Central memory CD8-positive, alpha-beta T cell (primary cell): ENCODE data around the gene IFNG.
"Not testable (repeated sequence)": the region's sequence is repeated elsewhere in the genome, so short reads cannot be mapped to it uniquely, and the experiment has no call there.

Experiments used
- ATAC-seq: fragments of 150-1000 bp; cut with Tn5 transposase; replicated peaks from 2 replicates; pipeline ENCODE4 v1.10.0; 2022; ENCODE audit warnings: mild to moderate bottlenecking, moderate FRiP score, moderate number of reproducible peaks; ENCODE audit not compliant: poor library complexity, severe bottlenecking; ENCODE audit errors: extremely low read depth
- DNase-seq, 2 donors: peaks; one replicate each; pipeline ENCODE4 v3.0.0; 2021; ENCODE audit warnings: low spot score in 2 of 2
- H3K27ac Mint-ChIP-seq: one replicate; pipeline ENCODE4 v1.8.0; 2022; ENCODE audit warnings: low read depth, mild to moderate bottlenecking, moderate library complexity, mixed read lengths
- H3K27me3 Mint-ChIP-seq: one replicate; pipeline ENCODE4 v1.8.0; 2022; ENCODE audit warnings: mixed read lengths
- H3K36me3 Mint-ChIP-seq: one replicate; pipeline ENCODE4 v1.8.0; 2022; ENCODE audit warnings: mild to moderate bottlenecking, moderate library complexity, mixed read lengths; ENCODE audit not compliant: insufficient read depth
- H3K4me1 Mint-ChIP-seq: one replicate; pipeline ENCODE4 v1.8.0; 2022; ENCODE audit warnings: mixed read lengths
- H3K4me3 Mint-ChIP-seq: one replicate; pipeline ENCODE4 v1.8.0; 2022; ENCODE audit warnings: mild to moderate bottlenecking, moderate library complexity, mixed read lengths
- H3K9me3 Mint-ChIP-seq: one replicate; pipeline ENCODE4 v1.8.0; 2022; ENCODE audit warnings: mixed read lengths

Gene IFNG

GRCh38 chr12:68159681-68160304 is at the start of gene IFNG:
Gene IFNG (minus strand): TSS chr12:68159740. CDS start chr12:68159615, 125 bp downstream.
- Mint-ChIP-seq H3K27me3 (no peaks in the 10 kb centered on the region), H3K36me3 (peaks cover 12% of the 10 kb centered on the region), H3K9me3 (no peaks in the 10 kb centered on the region), H3K4me3 (peak within 1 kb of the TSS; percentile 65), H3K4me1 (peaks cover 51% of the 10 kb centered on the region), H3K27ac (peak within 1 kb of the TSS; percentile 89)
- peak in 1 of 2 donors; percentile 48 for DNase-seq
- ATAC-seq: peak; percentile 77

DNA sequence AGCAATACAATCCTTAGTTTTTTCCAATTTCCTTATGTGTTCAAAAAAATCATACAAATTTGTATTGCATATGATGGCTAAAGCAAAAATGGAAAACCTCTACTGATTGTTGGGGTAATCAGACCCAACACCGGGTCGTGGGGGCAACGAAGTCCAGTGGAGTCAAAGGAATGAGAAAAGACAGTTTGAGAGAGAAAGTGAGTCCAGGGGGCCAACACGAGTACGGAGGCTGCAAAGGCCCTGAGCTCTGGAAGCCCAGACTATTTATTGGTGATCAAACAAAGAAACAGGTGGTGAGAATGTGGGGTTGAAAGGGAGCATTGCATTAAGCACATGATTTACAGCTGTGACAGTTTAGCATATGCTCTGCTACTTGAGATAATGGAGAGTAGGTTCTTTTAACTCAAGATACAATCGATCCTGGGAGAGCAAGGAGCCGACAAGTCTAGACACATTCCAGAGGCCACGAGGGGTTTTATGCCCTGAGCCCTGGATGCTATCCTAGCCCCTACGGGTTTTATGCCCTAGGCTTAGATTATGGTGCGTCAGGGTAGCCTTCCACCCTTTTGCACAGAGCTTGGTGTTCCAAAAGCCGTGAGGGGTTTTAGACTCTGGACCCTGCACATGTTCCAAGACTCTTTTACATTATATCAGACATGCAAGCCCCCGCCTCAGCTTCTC is 49.6 kb upstream of the IFNG start:
- peaks cover 23% of the 10 kb centered on the region for H3K4me1 Mint-ChIP-seq
- not testable (repeated sequence) for H3K27ac Mint-ChIP-seq, H3K27me3 Mint-ChIP-seq, H3K9me3 Mint-ChIP-seq, ATAC-seq, H3K4me3 Mint-ChIP-seq, H3K36me3 Mint-ChIP-seq, DNase-seq

GRCh38 chr12:68207276-68207675 is 47.7 kb upstream of the IFNG start:
- ATAC-seq: no peak
- Mint-ChIP-seq H3K9me3 (no peaks in the 10 kb centered on the region), H3K4me3 (no peak overlapping the region), H3K36me3 (peaks cover 3% of the 10 kb centered on the region), H3K4me1 (peaks cover 35% of the 10 kb centered on the region), H3K27ac (no peak overlapping the region), H3K27me3 (no peaks in the 10 kb centered on the region)
- no peak for DNase-seq

DNA sequence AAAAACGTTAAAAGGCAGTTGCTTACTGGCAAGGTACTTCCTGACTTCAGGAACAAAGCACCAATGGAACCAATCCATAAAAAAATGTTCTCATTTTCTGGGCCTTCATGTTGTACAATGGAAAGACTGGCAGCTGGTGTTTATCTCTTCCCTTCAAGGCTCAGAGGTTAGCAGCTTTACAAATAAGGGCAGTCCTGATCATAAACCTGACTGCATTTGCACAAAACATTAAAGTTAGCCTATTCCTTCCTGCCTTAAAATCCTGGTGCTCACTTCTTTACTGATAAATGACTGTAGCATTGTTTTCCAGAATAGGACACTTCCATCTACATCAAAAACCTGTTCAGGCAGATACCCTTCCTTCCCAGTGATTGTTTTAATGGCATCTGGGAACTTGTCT is 46.9 kb upstream of the IFNG start:
- peaks cover 3% of the 10 kb centered on the region for H3K36me3 Mint-ChIP-seq
- ATAC-seq: no peak
- H3K4me1 Mint-ChIP-seq: peaks cover 30% of the 10 kb centered on the region
- no peak overlapping the region for H3K27ac Mint-ChIP-seq
- H3K27me3 Mint-ChIP-seq: no peaks in the 10 kb centered on the region
- DNase-seq: no peak
- H3K4me3 Mint-ChIP-seq: no peak overlapping the region
- H3K9me3 Mint-ChIP-seq: no peaks in the 10 kb centered on the region

GRCh38 chr12:68203460-68203875 is 43.9 kb upstream of the IFNG start:
- H3K36me3 Mint-ChIP-seq: peaks cover 3% of the 10 kb centered on the region
- no peak overlapping the region for H3K27ac Mint-ChIP-seq
- no peaks in the 10 kb centered on the region for H3K9me3 Mint-ChIP-seq
- H3K27me3 Mint-ChIP-seq: no peaks in the 10 kb centered on the region
- peak; percentile 55 for ATAC-seq
- peak overlapping the region; percentile 4 for H3K4me3 Mint-ChIP-seq
- no peak for DNase-seq
- peaks cover 35% of the 10 kb centered on the region for H3K4me1 Mint-ChIP-seq

- H3K4me3 Mint-ChIP-seq: no peak overlapping the region
- no peaks in the 10 kb centered on the region for H3K9me3 Mint-ChIP-seq
- DNase-seq (no peak), ATAC-seq (no peak)
- H3K4me1 Mint-ChIP-seq: peaks cover 38% of the 10 kb centered on the region
- H3K27me3 Mint-ChIP-seq: no peaks in the 10 kb centered on the region
- peaks cover 3% of the 10 kb centered on the region for H3K36me3 Mint-ChIP-seq
- no peak overlapping the region for H3K27ac Mint-ChIP-seq
These were observed 41.3 kb upstream of the IFNG start for GRCh38 chr12:68200854-68201253.

GRCh38 chr12:68199127-68199526 is 39.6 kb upstream of the IFNG start:
- no peaks in the 10 kb centered on the region for H3K27me3 Mint-ChIP-seq
- peaks cover 3% of the 10 kb centered on the region for H3K36me3 Mint-ChIP-seq
- ATAC-seq (peak; percentile 30), DNase-seq (no peak)
- H3K9me3 Mint-ChIP-seq: no peaks in the 10 kb centered on the region
- peak overlapping the region; percentile 71 for H3K4me3 Mint-ChIP-seq
- H3K4me1 Mint-ChIP-seq: peaks cover 38% of the 10 kb centered on the region
- H3K27ac Mint-ChIP-seq: peak overlapping the region; percentile 83

- Mint-ChIP-seq H3K27me3 (no peaks in the 10 kb centered on the region), H3K36me3 (peaks cover 3% of the 10 kb centered on the region), H3K4me3 (peak overlapping the region; percentile 71), H3K4me1 (peaks cover 38% of the 10 kb centered on the region), H3K27ac (peak overlapping the region; percentile 83), H3K9me3 (no peaks in the 10 kb centered on the region)
- DNase-seq: no peak
- ATAC-seq: peak; percentile 53
These were observed 39.1 kb upstream of the IFNG start for GRCh38 chr12:68198507-68199086.

DNA sequence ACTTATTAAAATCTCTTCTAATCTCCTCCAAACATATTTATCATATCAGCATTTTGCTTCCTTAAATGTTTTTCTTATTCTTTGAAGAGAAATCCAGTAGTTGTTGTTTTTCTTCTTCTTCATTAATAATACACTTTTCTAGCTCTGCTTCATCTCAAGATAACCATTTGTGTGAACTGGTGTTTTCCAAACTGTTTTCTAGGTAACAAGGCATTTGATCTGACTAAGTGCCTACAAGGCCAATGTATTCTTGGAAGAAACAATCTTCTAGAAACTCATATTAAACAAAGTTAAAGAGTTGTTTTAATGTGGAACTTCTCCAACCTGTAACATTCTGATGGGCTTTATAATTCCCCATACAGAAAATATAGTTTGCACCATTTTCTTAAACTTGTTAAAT is 30.8 kb upstream of the IFNG start:
- ATAC-seq (peak; percentile 25), DNase-seq (no peak)
- Mint-ChIP-seq H3K27ac (peak overlapping the region; percentile 52), H3K36me3 (peaks cover 2% of the 10 kb centered on the region), H3K4me1 (peaks cover 6% of the 10 kb centered on the region), H3K27me3 (no peaks in the 10 kb centered on the region), H3K9me3 (no peaks in the 10 kb centered on the region), H3K4me3 (peak overlapping the region; percentile 2)

DNA sequence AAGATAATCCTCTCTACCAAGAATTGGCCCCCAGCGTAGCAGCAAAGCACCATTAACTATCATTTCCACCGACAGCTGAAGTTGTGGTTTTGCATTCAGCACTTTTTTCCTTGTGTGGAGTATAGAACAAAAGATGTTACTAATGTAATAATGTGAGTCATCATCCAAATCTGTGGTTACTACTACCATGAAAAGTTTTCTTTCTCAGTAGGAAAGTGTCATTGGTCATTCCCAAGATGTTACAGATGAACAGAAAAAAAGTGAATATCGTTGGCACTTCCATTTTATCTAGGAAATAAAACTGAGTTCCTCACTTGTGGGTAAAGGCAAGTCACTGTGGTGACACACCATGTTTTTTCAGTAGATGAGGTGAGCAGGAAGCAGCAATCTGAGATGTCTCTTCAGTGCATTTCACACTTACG is 30.3 kb upstream of the IFNG start:
- DNase-seq (no peak), ATAC-seq (peak; percentile 85)
- Mint-ChIP-seq H3K9me3 (no peaks in the 10 kb centered on the region), H3K27ac (peak overlapping the region; percentile 52), H3K27me3 (no peaks in the 10 kb centered on the region), H3K4me1 (peaks cover 6% of the 10 kb centered on the region), H3K4me3 (peak overlapping the region; percentile 2), H3K36me3 (peaks cover 4% of the 10 kb centered on the region)

GRCh38 chr12:68185598-68185997 is 26.1 kb upstream of the IFNG start:
- H3K27ac Mint-ChIP-seq: no peak overlapping the region
- H3K27me3 Mint-ChIP-seq: no peaks in the 10 kb centered on the region
- no peak overlapping the region for H3K4me3 Mint-ChIP-seq
- no peaks in the 10 kb centered on the region for H3K9me3 Mint-ChIP-seq
- peaks cover 4% of the 10 kb centered on the region for H3K36me3 Mint-ChIP-seq
- peaks cover 19% of the 10 kb centered on the region for H3K4me1 Mint-ChIP-seq
- DNase-seq (no peak), ATAC-seq (no peak)

GRCh38 chr12:68180792-68181744 is 21.5 kb upstream of the IFNG start:
- peak; percentile 90 for ATAC-seq
- Mint-ChIP-seq H3K4me1 (peaks cover 46% of the 10 kb centered on the region), H3K27ac (peak overlapping the region; percentile 8), H3K9me3 (no peaks in the 10 kb centered on the region), H3K36me3 (peaks cover 5% of the 10 kb centered on the region), H3K27me3 (no peaks in the 10 kb centered on the region), H3K4me3 (peak overlapping the region; percentile 13)
- no peak for DNase-seq
